Stimulated activated naive CD8-positive, alpha-beta T cell treated with anti-CD3 and anti-CD28 coated beads, Interleukin-15, amount 100 ng/mL, for 72 hours (primary cell): Measurements from ENCODE around the gene GPX7.
"Not testable (repeated sequence)": the region's sequence is repeated elsewhere in the genome, so short reads cannot be mapped to it uniquely, and the experiment has no call there.

Source experiments
- ATAC-seq: fragments of 150-1000 bp; cut with Tn5 transposase; 2 replicates; pipeline ENCODE4 v1.10.0; 2021; ENCODE audit warnings: mild to moderate bottlenecking, moderate library complexity
- DNase-seq, 2 donors: peaks; one replicate each; pipeline ENCODE4 v3.0.0; 2021 to 2022
- H3K27ac Mint-ChIP-seq, 2 donors: one replicate each; pipeline ENCODE4 v1.8.0; 2022; ENCODE audit warnings: mild to moderate bottlenecking in 2 of 2, mixed read lengths in 2 of 2, moderate library complexity in 2 of 2
- H3K27me3 Mint-ChIP-seq: one replicate; pipeline ENCODE4 v1.8.0; 2022; ENCODE audit warnings: mixed read lengths
- H3K4me1 Mint-ChIP-seq: one replicate; pipeline ENCODE4 v1.8.0; 2022; ENCODE audit warnings: mild to moderate bottlenecking, mixed read lengths
- H3K4me3 Mint-ChIP-seq, 2 donors: one replicate each; pipeline ENCODE4 v1.8.0; 2022; ENCODE audit warnings: mild to moderate bottlenecking in 2 of 2, mixed read lengths in 2 of 2, moderate library complexity in 1 of 2
- H3K9me3 Mint-ChIP-seq, 2 donors: one replicate each; pipeline ENCODE4 v1.8.0; 2022; ENCODE audit warnings: mixed read lengths in 2 of 2

The GPX7 gene

GRCh38 chr1:52576074-52576473, 26.1 kb upstream of the GPX7 start:
- H3K4me1 Mint-ChIP-seq, result peaks cover 23% of the 10 kb centered on the region
- peaks cover 0 to 7% of the 10 kb centered on the region in 2 donors for H3K9me3 Mint-ChIP-seq
- H3K27ac Mint-ChIP-seq, result no peak overlapping the region
- no peak overlapping the region for H3K4me3 Mint-ChIP-seq
- H3K27me3 Mint-ChIP-seq, result no peaks in the 10 kb centered on the region
- ATAC-seq (no peak), DNase-seq (no peak)

- DNase-seq, H3K27me3 Mint-ChIP-seq, ATAC-seq, H3K9me3 Mint-ChIP-seq, H3K27ac Mint-ChIP-seq, H3K4me3 Mint-ChIP-seq: not testable (repeated sequence)
- peaks cover 17% of the 10 kb centered on the region for H3K4me1 Mint-ChIP-seq
These were observed 24.1 kb upstream of the GPX7 start for GRCh38 chr1:52578066-52578465.

- DNase-seq (no peak), ATAC-seq (no peak)
- Mint-ChIP-seq H3K27ac (no peak overlapping the region), H3K4me1 (peaks cover 13% of the 10 kb centered on the region), H3K27me3 (no peaks in the 10 kb centered on the region), H3K9me3 (peaks cover 0 to 7% of the 10 kb centered on the region in 2 donors), H3K4me3 (no peak overlapping the region)
These were observed 22.8 kb upstream of the GPX7 start for GRCh38 chr1:52579415-52579814.

- H3K4me3 Mint-ChIP-seq, result no peak overlapping the region
- no peak overlapping the region for H3K27ac Mint-ChIP-seq
- ATAC-seq (no peak), DNase-seq (no peak)
- H3K27me3 Mint-ChIP-seq, result no peaks in the 10 kb centered on the region
- peaks cover 7% of the 10 kb centered on the region for H3K4me1 Mint-ChIP-seq
- H3K9me3 Mint-ChIP-seq, result peaks cover 0 to 7% of the 10 kb centered on the region in 2 donors
These were observed 21.9 kb upstream of the GPX7 start for GRCh38 chr1:52580283-52580682.

- peaks cover 7% of the 10 kb centered on the region for H3K4me1 Mint-ChIP-seq
- DNase-seq (no peak), ATAC-seq (no peak)
- H3K27me3 Mint-ChIP-seq, result no peaks in the 10 kb centered on the region
- H3K4me3 Mint-ChIP-seq, result no peak overlapping the region
- H3K27ac Mint-ChIP-seq, result no peak overlapping the region
- H3K9me3 Mint-ChIP-seq, result peaks cover 0 to 7% of the 10 kb centered on the region in 2 donors
These were observed 20.0 kb upstream of the GPX7 start for GRCh38 chr1:52582116-52582696.

- no peaks in the 10 kb centered on the region for H3K27me3 Mint-ChIP-seq
- H3K27ac Mint-ChIP-seq, result no peak overlapping the region
- no peaks in the 10 kb centered on the region for H3K4me1 Mint-ChIP-seq
- no peaks in the 10 kb centered on the region for H3K9me3 Mint-ChIP-seq
- no peak for DNase-seq
- no peak overlapping the region for H3K4me3 Mint-ChIP-seq
- ATAC-seq, result no peak
These were observed 16.7 kb upstream of the GPX7 start for GRCh38 chr1:52585474-52585873.

- no peak overlapping the region for H3K27ac Mint-ChIP-seq
- H3K27me3 Mint-ChIP-seq, result no peaks in the 10 kb centered on the region
- ATAC-seq (no peak), DNase-seq (no peak)
- no peaks in the 10 kb centered on the region for H3K9me3 Mint-ChIP-seq
- no peaks in the 10 kb centered on the region for H3K4me1 Mint-ChIP-seq
- H3K4me3 Mint-ChIP-seq, result no peak overlapping the region
These were observed 14.1 kb upstream of the GPX7 start for GRCh38 chr1:52588027-52588426.

- DNase-seq (no peak), ATAC-seq (no peak)
- Mint-ChIP-seq H3K9me3 (no peaks in the 10 kb centered on the region), H3K27ac (no peak overlapping the region), H3K27me3 (no peaks in the 10 kb centered on the region), H3K4me1 (no peaks in the 10 kb centered on the region), H3K4me3 (no peak overlapping the region)
These were observed 13.6 kb upstream of the GPX7 start for GRCh38 chr1:52588535-52588934.

GRCh38 chr1:52590266-52590665, 11.9 kb upstream of the GPX7 start:
- Mint-ChIP-seq H3K27ac (no peak overlapping the region), H3K9me3 (no peaks in the 10 kb centered on the region), H3K27me3 (no peaks in the 10 kb centered on the region), H3K4me1 (no peaks in the 10 kb centered on the region), H3K4me3 (no peak overlapping the region)
- ATAC-seq (no peak), DNase-seq (no peak)

GRCh38 chr1:52592637-52593323, 9.4 kb upstream of the GPX7 start:
- H3K27ac Mint-ChIP-seq, result no peak overlapping the region
- no peaks in the 10 kb centered on the region for H3K27me3 Mint-ChIP-seq
- H3K4me3 Mint-ChIP-seq, result no peak overlapping the region
- ATAC-seq, result no peak
- no peaks in the 10 kb centered on the region for H3K4me1 Mint-ChIP-seq
- DNase-seq, result no peak
- H3K9me3 Mint-ChIP-seq, result no peaks in the 10 kb centered on the region

GRCh38 chr1:52593495-52593894, 8.7 kb upstream of the GPX7 start:
- Mint-ChIP-seq H3K4me1 (no peaks in the 10 kb centered on the region), H3K27me3 (no peaks in the 10 kb centered on the region), H3K27ac (no peak overlapping the region), H3K4me3 (no peak overlapping the region), H3K9me3 (no peaks in the 10 kb centered on the region)
- ATAC-seq (no peak), DNase-seq (no peak)

- Mint-ChIP-seq H3K4me3 (no peak overlapping the region), H3K27ac (no peak overlapping the region), H3K9me3 (no peaks in the 10 kb centered on the region), H3K4me1 (no peaks in the 10 kb centered on the region), H3K27me3 (no peaks in the 10 kb centered on the region)
- DNase-seq (no peak), ATAC-seq (no peak)
These were observed 7.1 kb upstream of the GPX7 start for GRCh38 chr1:52595061-52595460.

GRCh38 chr1:52597912-52598311, 4.3 kb upstream of the GPX7 start:
- no peaks in the 10 kb centered on the region for H3K27me3 Mint-ChIP-seq
- H3K4me1 Mint-ChIP-seq, result peaks cover 14% of the 10 kb centered on the region

GRCh38 chr1:52598729-52599128, 3.4 kb upstream of the GPX7 start:
- H3K9me3 Mint-ChIP-seq, result no peaks in the 10 kb centered on the region
- no peaks in the 10 kb centered on the region for H3K27me3 Mint-ChIP-seq
- no peak for ATAC-seq
- H3K4me1 Mint-ChIP-seq, result peaks cover 23% of the 10 kb centered on the region
- H3K27ac Mint-ChIP-seq, result no peak overlapping the region
- DNase-seq, result no peak
- H3K4me3 Mint-ChIP-seq, result no peak overlapping the region

More at GRCh38 chr1:52597912-52598311, 4.3 kb upstream of the GPX7 start:
- no peaks in the 10 kb centered on the region for H3K9me3 Mint-ChIP-seq
- no peak for DNase-seq
- H3K4me3 Mint-ChIP-seq, result no peak overlapping the region
- no peak overlapping the region for H3K27ac Mint-ChIP-seq
- no peak for ATAC-seq

GRCh38 chr1:52599236-52599635, 2.9 kb upstream of the GPX7 start:
- H3K4me3 Mint-ChIP-seq, result no peak overlapping the region
- peaks cover 28% of the 10 kb centered on the region for H3K4me1 Mint-ChIP-seq
- no peak for ATAC-seq
- no peak overlapping the region for H3K27ac Mint-ChIP-seq
- no peaks in the 10 kb centered on the region for H3K27me3 Mint-ChIP-seq
- H3K9me3 Mint-ChIP-seq, result no peaks in the 10 kb centered on the region
- DNase-seq, result no peak

- no peak for DNase-seq
- H3K27me3 Mint-ChIP-seq, result no peaks in the 10 kb centered on the region
- peak overlapping the region in 1 of 2 donors; percentile 4 for H3K4me3 Mint-ChIP-seq
- H3K9me3 Mint-ChIP-seq, result no peaks in the 10 kb centered on the region
- H3K27ac Mint-ChIP-seq, result peak overlapping the region in 1 of 2 donors; percentile 10
- H3K4me1 Mint-ChIP-seq, result peaks cover 35% of the 10 kb centered on the region
- no peak for ATAC-seq
These were observed 1.5 kb upstream of the GPX7 start for GRCh38 chr1:52600533-52601179.
